ENCODE data around the gene FHIT.

The FHIT gene

GRCh38 chr3:60743631-60744164, 507.6 kb downstream of the FHIT start:
- no peaks in the 10 kb centered on the region for H3K9me2 ChIP-seq (replicated peaks; ENCODE audit: control insufficient read depth, low read length)
- no peaks in the 10 kb centered on the region for H3F3A ChIP-seq (ENCODE audit: control insufficient read depth, insufficient read depth)
- no peak overlapping the region for H3K27ac ChIP-seq (ENCODE audit: low read depth, low read length)
- H3K27me3 ChIP-seq (ENCODE audit: control insufficient read depth, low read length): no peaks in the 10 kb centered on the region
- H3K79me2 ChIP-seq (ENCODE audit: control insufficient read depth, low read length): no peaks in the 10 kb centered on the region
- H3K4me3 ChIP-seq (ENCODE audit: low read length): no peak overlapping the region
- H4K20me1 ChIP-seq (ENCODE audit: control insufficient read depth, insufficient read depth, low read depth, low read length): no peaks in the 10 kb centered on the region
- H3K4me2 ChIP-seq (ENCODE audit: low read length): no peak overlapping the region
- no peak for TF ChIP-seq EZH2phosphoT487 (IDR thresholded peaks at IDR 0.05; ENCODE audit: borderline replicate concordance, low read length)
- no peak for TF ChIP-seq CTCF (IDR thresholded peaks at IDR 0.05; ENCODE audit: low read depth, low read length, poor library complexity, severe bottlenecking)
- H3K36me3 ChIP-seq (ENCODE audit: control insufficient read depth, low read length): no peaks in the 10 kb centered on the region
- H3K9me3 ChIP-seq (ENCODE audit: control insufficient read depth, insufficient read depth, low read length): no peaks in the 10 kb centered on the region
- peaks cover 6% of the 10 kb centered on the region for H3K4me1 ChIP-seq (ENCODE audit: control insufficient read depth, low read length)

GRCh38 chr3:60742606-60743145, 508.6 kb downstream of the FHIT start:
- H4K20me1 ChIP-seq (ENCODE audit: control insufficient read depth, insufficient read depth, low read depth, low read length): no peaks in the 10 kb centered on the region
- no peaks in the 10 kb centered on the region for H3F3A ChIP-seq (ENCODE audit: control insufficient read depth, insufficient read depth)
- no peaks in the 10 kb centered on the region for H3K9me3 ChIP-seq (ENCODE audit: control insufficient read depth, insufficient read depth, low read length)
- H3K4me3 ChIP-seq (ENCODE audit: low read length): no peak overlapping the region
- no peaks in the 10 kb centered on the region for H3K36me3 ChIP-seq (ENCODE audit: control insufficient read depth, low read length)
- no peaks in the 10 kb centered on the region for H3K9me2 ChIP-seq (replicated peaks; ENCODE audit: control insufficient read depth, low read length)
- no peak overlapping the region for H3K27ac ChIP-seq (ENCODE audit: low read depth, low read length)
- no peak overlapping the region for H3K4me2 ChIP-seq (ENCODE audit: low read length)
- H3K27me3 ChIP-seq (ENCODE audit: control insufficient read depth, low read length): no peaks in the 10 kb centered on the region
- peaks cover 6% of the 10 kb centered on the region for H3K4me1 ChIP-seq (ENCODE audit: control insufficient read depth, low read length)
- TF ChIP-seq CTCF (IDR thresholded peaks at IDR 0.05; ENCODE audit: low read depth, low read length, poor library complexity, severe bottlenecking): no peak
- TF ChIP-seq EZH2phosphoT487 (IDR thresholded peaks at IDR 0.05; ENCODE audit: borderline replicate concordance, low read length): no peak
- no peaks in the 10 kb centered on the region for H3K79me2 ChIP-seq (ENCODE audit: control insufficient read depth, low read length)

GRCh38 chr3:60737633-60738399, 513.4 kb downstream of the FHIT start:
- H3K27ac ChIP-seq (ENCODE audit: low read depth, low read length): no peak overlapping the region
- no peaks in the 10 kb centered on the region for H4K20me1 ChIP-seq (ENCODE audit: control insufficient read depth, insufficient read depth, low read depth, low read length)
- H3K79me2 ChIP-seq (ENCODE audit: control insufficient read depth, low read length): no peaks in the 10 kb centered on the region
- H3K36me3 ChIP-seq (ENCODE audit: control insufficient read depth, low read length): no peaks in the 10 kb centered on the region
- no peaks in the 10 kb centered on the region for H3K9me3 ChIP-seq (ENCODE audit: control insufficient read depth, insufficient read depth, low read length)
- no peak for TF ChIP-seq EZH2phosphoT487 (IDR thresholded peaks at IDR 0.05; ENCODE audit: borderline replicate concordance, low read length)
- TF ChIP-seq CTCF (IDR thresholded peaks at IDR 0.05; ENCODE audit: low read depth, low read length, poor library complexity, severe bottlenecking): no peak
- H3K27me3 ChIP-seq (ENCODE audit: control insufficient read depth, low read length): no peaks in the 10 kb centered on the region
- H3K4me1 ChIP-seq (ENCODE audit: control insufficient read depth, low read length): no peaks in the 10 kb centered on the region
- H3K4me2 ChIP-seq (ENCODE audit: low read length): no peak overlapping the region
- no peaks in the 10 kb centered on the region for H3K9me2 ChIP-seq (replicated peaks; ENCODE audit: control insufficient read depth, low read length)
- H3K4me3 ChIP-seq (ENCODE audit: low read length): no peak overlapping the region
- H3F3A ChIP-seq (ENCODE audit: control insufficient read depth, insufficient read depth): no peaks in the 10 kb centered on the region
